Lung (tissue), 12 donors: ENCODE measurements around the gene SEMA3A. TPM values are rescaled to one million over a fixed set of nuclear protein-coding genes. Genes with fewer than 3 reads are reported as not detected.
"Not testable (repeated sequence)": the region's sequence is repeated elsewhere in the genome, so short reads cannot be mapped to it uniquely, and the experiment has no call there.

Source experiments
- ATAC-seq: fragments of 200-7000 bp; cut with Tn5 transposase; one replicate; pipeline ENCODE4 v1.9.1; 2020; ENCODE audit warnings: moderate number of reproducible peaks; ENCODE audit not compliant: insufficient read depth, low FRiP score
- DNase-seq, 3 donors: peaks; one replicate each; pipeline ENCODE4 v3.0.0-alpha.2; 2013 to 2017
- H3K27ac ChIP-seq, 2 donors: one replicate each; pipeline ENCODE4 v1.5.1; 2013; ENCODE audit warnings: mild to moderate bottlenecking in 2 of 2, moderate library complexity in 2 of 2, control low read depth in 1 of 2, inconsistent platforms in 1 of 2, low read depth in 1 of 2, low read length in 1 of 2
- H3K27me3 ChIP-seq, 3 donors: one replicate each; pipeline ENCODE4 v1.5.1; 2013; ENCODE audit warnings: low read length in 2 of 3; ENCODE audit not compliant: control insufficient read depth in 3 of 3, insufficient read depth in 3 of 3
- H3K36me3 ChIP-seq, 4 donors: one replicate each; pipeline ENCODE4 v1.5.1; 2013; ENCODE audit warnings: low read length in 4 of 4, mild to moderate bottlenecking in 1 of 4, moderate library complexity in 1 of 4; ENCODE audit not compliant: control insufficient read depth in 4 of 4, insufficient read depth in 4 of 4
- H3K4me1 ChIP-seq, 5 donors: one replicate each; pipeline ENCODE4 v1.5.1; 2013; ENCODE audit warnings: low read length in 5 of 5, mild to moderate bottlenecking in 2 of 5, moderate library complexity in 1 of 5; ENCODE audit not compliant: control insufficient read depth in 5 of 5, insufficient read depth in 5 of 5
- H3K4me3 ChIP-seq: one replicate; pipeline ENCODE4 v1.5.1; 2013; ENCODE audit warnings: mild to moderate bottlenecking, control low read depth, moderate library complexity
- H3K9ac ChIP-seq, 2 donors: one replicate each; pipeline ENCODE4 v1.5.1; 2013; ENCODE audit warnings: low read length in 2 of 2, control low read depth in 1 of 2; ENCODE audit not compliant: insufficient read depth in 1 of 2
- H3K9me3 ChIP-seq, 4 donors: one replicate each; pipeline ENCODE4 v1.5.1; 2013; ENCODE audit warnings: low read length in 3 of 4, mild to moderate bottlenecking in 1 of 4, moderate library complexity in 1 of 4; ENCODE audit not compliant: control insufficient read depth in 4 of 4, insufficient read depth in 3 of 4
- CTCF ChIP-seq: IDR thresholded peaks from 2 replicates; pipeline ENCODE4 v1.5.1; 2012; ENCODE audit warnings: mild to moderate bottlenecking; ENCODE audit errors: control extremely low read depth, extremely low read depth
- WGBS, 2 donors: extraction: QIAGEN DNeasy Blood & Tissue Kit; methylation state at CpG; one replicate each; pipeline ENCODE4 v1.1.7; 2013; 5-methylcytosine and 5-hydroxymethylcytosine counted together
- polyA plus RNA-seq, 2 donors: library from polyadenylated mRNA; stranded (reverse); fragments of 200-250 nt; gene quantifications; one replicate each; pipeline ENCODE4 v1.2.1, GENCODE V29; 2013
- total RNA-seq, 2 donors: library from RNA; depleted of rRNA in 1 of 2; stranded (reverse); fragments of >200 nt in 1 of 2; gene quantifications; one replicate each; pipeline ENCODE4 v1.2.1, GENCODE V29; 2014 to 2021
- donor health status: control.
- donor health status: control.
- donor health status: Bipolar disorder and iron deficiency.
- donor health status: healthy.
- donor health status: DM: yes; HTN: yes; CAD: no.

SEMA3A gene
- total and polyA plus RNA-seq, 4 donors: 0.79 to 21.4 (median 5.5) TPM

- no peak for DNase-seq
- no peak overlapping the region for H3K9ac ChIP-seq
- H3K9me3 ChIP-seq: no peaks in the 10 kb centered on the region
- no peaks in the 10 kb centered on the region for H3K27me3 ChIP-seq
- no peak overlapping the region for H3K4me3 ChIP-seq
- H3K4me1 ChIP-seq: no peaks in the 10 kb centered on the region
- WGBS, 2 donors: 95 to 99% methylated on average over 2 of the region's 2 CpGs
- no peak for TF ChIP-seq CTCF
- no peak for ATAC-seq
- H3K36me3 ChIP-seq: peaks cover 0 to 3% (median 0%) of the 10 kb centered on the region in 4 donors
- H3K27ac ChIP-seq: no peak overlapping the region
Measured at GRCh38 chr7:84057576-84057975, 137.0 kb downstream of the SEMA3A start.

- Histone ChIP-seq H3K9me3 (no peaks in the 10 kb centered on the region), H3K27ac (no peak overlapping the region), H3K36me3 (peaks cover 0 to 3% (median 0%) of the 10 kb centered on the region in 4 donors), H3K4me3 (no peak overlapping the region), H3K4me1 (no peaks in the 10 kb centered on the region), H3K9ac (no peak overlapping the region), H3K27me3 (no peaks in the 10 kb centered on the region)
- DNase-seq: no peak
- WGBS, 2 donors: 82 to 86% methylated on average over 2 of the region's 2 CpGs
- TF ChIP-seq CTCF: no peak
- no peak for ATAC-seq
Measured at GRCh38 chr7:84055904-84056605, 138.5 kb downstream of the SEMA3A start.

GRCh38 chr7:84055199-84055598, 139.4 kb downstream of the SEMA3A start:
- DNase-seq, H3K36me3 ChIP-seq, H3K4me3 ChIP-seq, H3K9me3 ChIP-seq, H3K27ac ChIP-seq, H3K9ac ChIP-seq, H3K4me1 ChIP-seq, H3K27me3 ChIP-seq, ATAC-seq: not testable (repeated sequence)
- 92 to 93% methylated on average over 23 of the region's 23 CpGs for WGBS, 2 donors

GRCh38 chr7:84049071-84049836, 145.3 kb downstream of the SEMA3A start:
- no peak for TF ChIP-seq CTCF
- Histone ChIP-seq H3K9ac (no peak overlapping the region), H3K4me3 (no peak overlapping the region), H3K27ac (no peak overlapping the region), H3K27me3 (no peaks in the 10 kb centered on the region), H3K4me1 (no peaks in the 10 kb centered on the region), H3K9me3 (peaks cover 0 to 4% (median 0%) of the 10 kb centered on the region in 4 donors), H3K36me3 (peaks cover 0 to under 1% (median 0%) of the 10 kb centered on the region in 4 donors)
- DNase-seq (no peak), ATAC-seq (no peak)
